Gastrocnemius medialis (tissue), 4 donors: ENCODE data around the gene CPSF2. TPM values are rescaled to one million over a fixed set of nuclear protein-coding genes. Genes with fewer than 3 reads are reported as not detected.

Source experiments
- ATAC-seq, 2 donors: fragments of 150-250 bp; one replicate each; pipeline ENCODE4 v1.9.1; 2016
- DNase-seq, 2 donors: peaks; one replicate each; pipeline ENCODE4 v3.0.0-alpha.2; 2019
- H3K27ac ChIP-seq, 4 donors: fragments of 200-600 bp; sonication (generic); 1 replicate in 1 of 4; 2 replicates in 3 of 4; pipeline ENCODE4 v1.5.1; 2016 to 2018; ENCODE audit warnings: mild to moderate bottlenecking in 2 of 4, moderate library complexity in 1 of 4
- H3K27me3 ChIP-seq, 3 donors: fragments of 200-600 bp; sonication (generic) in 2 of 3; 1 replicate in 1 of 3; 2 replicates in 2 of 3; pipeline versions ENCODE4 v1.5.1 to v1.6.0; 2016 to 2019; ENCODE audit warnings: mild to moderate bottlenecking in 1 of 3, moderate library complexity in 1 of 3
- H3K36me3 ChIP-seq, 2 donors: fragments of 200-600 bp; sonication (generic) in 1 of 2; one replicate each; pipeline ENCODE4 v1.5.1; 2017 to 2018
- H3K4me1 ChIP-seq, 2 donors: fragments of 200-600 bp; sonication (generic) in 1 of 2; one replicate each; pipeline ENCODE4 v1.5.1; 2016 to 2017; ENCODE audit warnings: mild to moderate bottlenecking in 2 of 2
- H3K4me3 ChIP-seq, 4 donors: fragments of 200-600 bp; sonication (generic) in 3 of 4; 1 replicate in 1 of 4; 2 replicates in 3 of 4; pipeline ENCODE4 v1.5.1; 2016 to 2019; ENCODE audit warnings: mild to moderate bottlenecking in 2 of 4
- H3K9me3 ChIP-seq, 3 donors: fragments of 200-600 bp; sonication (generic) in 2 of 3; 1 replicate in 1 of 3; 2 replicates in 2 of 3; pipeline ENCODE4 v1.5.1; 2016 to 2019
- POLR2A ChIP-seq, 2 donors: fragments of 450-650 bp; IDR thresholded peaks; one replicate each; pipeline ENCODE4 v1.6.1; 2017; ENCODE audit warnings: antibody characterized with exemption in 2 of 2, mild to moderate bottlenecking in 2 of 2, moderate library complexity in 2 of 2
- in situ Hi-C, 4 donors: fragments of 200-750 bp; cut with MboI; loops; one replicate each; pipeline versions ENCODE4 v1.15.0 to v1.8.0; 2017; ENCODE audit warnings: low sequenced_read_pairs in 4 of 4
- intact Hi-C: fragments of 100-400 bp; cut with DNase I; formaldehyde crosslinking; loops from one replicate; pipeline ENCODE4 v1.15.1; 2023; ENCODE audit warnings: low total_unique reads
- total RNA-seq, 4 donors: library from RNA; depleted of rRNA; stranded (reverse); fragments of >200 nt; gene quantifications; one replicate each; pipeline versions ENCODE4 v1.1.0 to v1.2.3, GENCODE V29; 2016
- TF ChIP-seq, protein P1 (sequence below), 5 experiments: fragments of 450-650 bp in 3 of 5; fragments of 200-600 bp in 2 of 5; sonication (generic) in 2 of 5; IDR thresholded peaks in 4 of 5; conservative IDR thresholded peaks in 1 of 5; 1 replicate in 4 of 5; 2 replicates in 1 of 5; pipeline ENCODE4 v1.5.1; 2016 to 2019; ENCODE audit warnings: antibody characterized with exemption in 5 of 5, mild to moderate bottlenecking in 3 of 5, moderate library complexity in 3 of 5

CPSF2 gene
- total RNA-seq, 4 donors from 2014 or later, result 52.2 to 146 (median 58.6) TPM

- Histone ChIP-seq H3K4me3 (no peak overlapping the region), H3K4me1 (no peaks in the 10 kb centered on the region), H3K27ac (no peak overlapping the region), H3K27me3 (no peaks in the 10 kb centered on the region), H3K9me3 (no peaks in the 10 kb centered on the region), H3K36me3 (peaks cover 4 to 57% of the 10 kb centered on the region in 2 donors)
- no peak for DNase-seq
- in situ Hi-C loops, result no loop called here
- TF ChIP-seq, protein P1, sequence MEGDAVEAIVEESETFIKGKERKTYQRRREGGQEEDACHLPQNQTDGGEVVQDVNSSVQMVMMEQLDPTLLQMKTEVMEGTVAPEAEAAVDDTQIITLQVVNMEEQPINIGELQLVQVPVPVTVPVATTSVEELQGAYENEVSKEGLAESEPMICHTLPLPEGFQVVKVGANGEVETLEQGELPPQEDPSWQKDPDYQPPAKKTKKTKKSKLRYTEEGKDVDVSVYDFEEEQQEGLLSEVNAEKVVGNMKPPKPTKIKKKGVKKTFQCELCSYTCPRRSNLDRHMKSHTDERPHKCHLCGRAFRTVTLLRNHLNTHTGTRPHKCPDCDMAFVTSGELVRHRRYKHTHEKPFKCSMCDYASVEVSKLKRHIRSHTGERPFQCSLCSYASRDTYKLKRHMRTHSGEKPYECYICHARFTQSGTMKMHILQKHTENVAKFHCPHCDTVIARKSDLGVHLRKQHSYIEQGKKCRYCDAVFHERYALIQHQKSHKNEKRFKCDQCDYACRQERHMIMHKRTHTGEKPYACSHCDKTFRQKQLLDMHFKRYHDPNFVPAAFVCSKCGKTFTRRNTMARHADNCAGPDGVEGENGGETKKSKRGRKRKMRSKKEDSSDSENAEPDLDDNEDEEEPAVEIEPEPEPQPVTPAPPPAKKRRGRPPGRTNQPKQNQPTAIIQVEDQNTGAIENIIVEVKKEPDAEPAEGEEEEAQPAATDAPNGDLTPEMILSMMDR (IDR thresholded peaks at IDR 0.05 in 4 of 5, conservative IDR thresholded peaks at IDR 0.05 in 1 of 5), result no peak
- no peak for TF ChIP-seq POLR2A (IDR thresholded peaks at IDR 0.05)
- intact Hi-C loops, result no loop called here
- ATAC-seq, result no peak
These were observed 32.6 kb downstream of the CPSF2 start for GRCh38 chr14:92154283-92154942.

DNA sequence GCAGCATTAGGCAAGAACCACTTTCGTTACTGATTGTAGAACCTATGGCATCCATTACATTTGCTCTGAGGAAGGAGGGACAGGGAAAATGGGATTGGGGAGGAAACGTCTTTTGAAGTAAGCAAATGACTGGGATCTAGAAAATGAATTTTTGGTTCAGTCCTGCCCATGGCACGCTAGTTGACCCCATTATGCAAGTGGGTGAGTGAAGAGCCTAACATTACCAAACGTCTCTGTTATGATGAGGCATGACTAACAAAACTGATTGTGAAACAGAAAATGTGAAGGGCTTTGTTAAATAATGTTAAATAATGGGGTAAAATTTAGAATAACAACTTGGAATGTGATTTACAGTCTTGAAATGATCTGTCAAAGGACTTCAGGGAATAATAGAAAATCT lies 38.9 kb downstream of the CPSF2 start:
- H3K27ac ChIP-seq, result no peak overlapping the region
- H3K4me1 ChIP-seq, result no peaks in the 10 kb centered on the region
- ATAC-seq (peak in 1 of 2 donors; percentile 62), DNase-seq (no peak)
- TF ChIP-seq POLR2A (IDR thresholded peaks at IDR 0.05), result no peak
- TF ChIP-seq, protein P1 (IDR thresholded peaks at IDR 0.05 in 4 of 5, conservative IDR thresholded peaks at IDR 0.05 in 1 of 5), result no peak
- intact Hi-C loops, result no loop called here
- no peak overlapping the region for H3K4me3 ChIP-seq
- H3K36me3 ChIP-seq, result peaks cover 0 to 87% of the 10 kb centered on the region in 2 donors
- no peaks in the 10 kb centered on the region for H3K9me3 ChIP-seq
- in situ Hi-C loops, result no loop called here
- H3K27me3 ChIP-seq, result no peaks in the 10 kb centered on the region

DNA sequence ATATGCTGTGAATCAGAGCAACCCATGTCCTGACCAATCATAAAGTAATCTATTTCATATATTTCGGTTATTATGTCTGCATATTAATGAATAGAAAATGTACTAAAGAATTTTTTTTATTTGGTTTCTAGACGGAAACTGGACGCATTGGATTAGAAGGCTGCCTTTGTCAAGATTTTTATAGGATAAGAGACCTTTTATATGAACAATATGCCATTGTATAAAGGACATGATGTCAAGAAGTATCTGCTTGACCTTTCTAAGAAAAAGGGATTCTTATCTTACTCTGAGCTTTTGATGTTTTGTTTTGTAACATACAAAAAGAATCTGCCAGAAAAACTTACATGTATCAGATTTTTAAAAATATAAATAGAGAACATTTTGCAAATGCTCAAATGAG lies 39.8 kb downstream of the CPSF2 start:
- no peak for TF ChIP-seq POLR2A (IDR thresholded peaks at IDR 0.05)
- TF ChIP-seq, protein P1 (IDR thresholded peaks at IDR 0.05 in 4 of 5, conservative IDR thresholded peaks at IDR 0.05 in 1 of 5), result no peak
- no peak for ATAC-seq
- Histone ChIP-seq H3K4me3 (no peak overlapping the region), H3K9me3 (no peaks in the 10 kb centered on the region), H3K4me1 (no peaks in the 10 kb centered on the region), H3K27ac (no peak overlapping the region), H3K36me3 (peaks cover 0 to 78% of the 10 kb centered on the region in 2 donors), H3K27me3 (no peaks in the 10 kb centered on the region)
- intact Hi-C loops, result no loop called here
- no peak for DNase-seq
- in situ Hi-C loops, result no loop called here

GRCh38 chr14:92164958-92165357 lies 43.2 kb downstream of the CPSF2 start:
- ATAC-seq, result no peak
- DNase-seq, result no peak
- Histone ChIP-seq H3K4me1 (no peaks in the 10 kb centered on the region), H3K36me3 (peaks cover 0 to 50% of the 10 kb centered on the region in 2 donors), H3K4me3 (no peak overlapping the region), H3K9me3 (no peaks in the 10 kb centered on the region), H3K27ac (no peak overlapping the region), H3K27me3 (no peaks in the 10 kb centered on the region)
- in situ Hi-C loops, result no loop called here
- no peak for TF ChIP-seq POLR2A (IDR thresholded peaks at IDR 0.05)
- TF ChIP-seq, protein P1 (IDR thresholded peaks at IDR 0.05 in 4 of 5, conservative IDR thresholded peaks at IDR 0.05 in 1 of 5), result no peak
- intact Hi-C loops, result no loop called here

GRCh38 chr14:92173668-92174067 lies 51.9 kb downstream of the CPSF2 start:
- H3K27ac ChIP-seq, result no peak overlapping the region
- no peaks in the 10 kb centered on the region for H3K27me3 ChIP-seq
- no peaks in the 10 kb centered on the region for H3K4me1 ChIP-seq
- DNase-seq (no peak), ATAC-seq (no peak)
- H3K9me3 ChIP-seq, result no peaks in the 10 kb centered on the region
- TF ChIP-seq POLR2A (IDR thresholded peaks at IDR 0.05), result no peak
- TF ChIP-seq, protein P1 (IDR thresholded peaks at IDR 0.05 in 4 of 5, conservative IDR thresholded peaks at IDR 0.05 in 1 of 5), result no peak
- H3K4me3 ChIP-seq, result no peak overlapping the region
- intact Hi-C loops (no loop called here), in situ Hi-C loops (no loop called here)
- H3K36me3 ChIP-seq, result peaks cover 0 to 2% of the 10 kb centered on the region in 2 donors
